ENCODE data around the gene PRRT2. TPM values are rescaled to one million over a fixed set of nuclear protein-coding genes. Genes with fewer than 3 reads are reported as not detected.
A peak's percentile ranks its signal among the peaks of the same experiment; 100 is the strongest.

The PRRT2 gene
- total RNA-seq, 1 donor = 1.4 TPM

DNA sequence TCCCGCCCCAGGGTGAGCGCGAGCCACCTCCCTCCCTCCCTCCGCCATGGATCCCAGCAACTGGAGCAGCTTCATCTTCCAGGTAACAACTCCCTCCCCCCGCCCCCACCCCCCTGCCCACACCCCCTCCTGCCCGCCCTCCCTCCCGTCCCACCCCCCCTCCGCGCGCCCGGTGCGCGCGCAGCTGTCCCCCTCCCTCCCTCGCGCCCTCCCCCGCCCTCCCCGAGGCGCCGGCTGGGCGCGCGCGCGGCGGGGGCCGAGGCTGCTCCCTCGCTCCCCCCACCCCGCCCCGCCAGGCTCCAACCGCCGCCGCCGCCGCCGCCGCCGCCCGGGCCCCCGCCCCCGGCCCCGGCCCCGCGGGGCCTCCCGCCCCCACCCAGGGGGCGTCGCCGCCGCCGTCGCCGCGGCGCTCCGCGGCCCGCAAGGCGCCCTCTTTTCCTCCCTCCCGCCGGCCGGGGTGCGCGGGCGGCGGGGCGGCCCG lies 5.9 kb upstream of the PRRT2 start, which contains the start of gene MAZ:
Gene MAZ, plus strand, starts transcription at position 431 of the 481 bp plus-strand sequence. CDS start 173 bp downstream, outside the sequence.
- H3K36me3 ChIP-seq (ENCODE audit: insufficient read depth, low read length) = peaks cover 39% of the 10 kb centered on the region
- peak within 1 kb of the TSS; percentile 81 for H2AFZ ChIP-seq (ENCODE audit: low read length)
- DNase-seq (ENCODE audit: insufficient read length, low spot score, missing footprints) = no peak

GRCh38 chr16:29806641-29807425 lies 5.2 kb upstream of the PRRT2 start:
- Histone ChIP-seq H3K27me3 (ENCODE audit: insufficient read depth, low read length) (no peaks in the 10 kb centered on the region), H4K20me1 (ENCODE audit: insufficient read depth, low read length) (peaks cover 19% of the 10 kb centered on the region), H3K4me2 (ENCODE audit: insufficient read depth, low read length) (peak overlapping the region; percentile 84), H3K4me3 (ENCODE audit: insufficient read depth, low read length) (peak overlapping the region; percentile 71), H2AFZ (ENCODE audit: low read length) (no peak overlapping the region), H3K9me3 (ENCODE audit: low read depth, low read length) (no peaks in the 10 kb centered on the region), H3K27ac (ENCODE audit: low read depth, low read length) (peak overlapping the region; percentile 33), H3K79me2 (ENCODE audit: insufficient read depth, low read length) (peaks cover 19% of the 10 kb centered on the region), H3K4me1 (ENCODE audit: insufficient read depth, low read length) (peaks cover 44% of the 10 kb centered on the region), H3K36me3 (ENCODE audit: insufficient read depth, low read length) (peaks cover 33% of the 10 kb centered on the region)
- TF ChIP-seq CTCF (IDR thresholded peaks at IDR 0.05; ENCODE audit: extremely low read depth, low read depth, low read length) = no peak
- peak; percentile 91 for DNase-seq (ENCODE audit: insufficient read length, low spot score, missing footprints)

More for the DNA sequence above, 5.9 kb upstream of the PRRT2 start, which contains the start of gene MAZ:
- H3K27ac ChIP-seq (ENCODE audit: low read depth, low read length) = peak within 1 kb of the TSS; percentile 63
- H3K9me3 ChIP-seq (ENCODE audit: low read depth, low read length) = no peaks in the 10 kb centered on the region
- H3K4me2 ChIP-seq (ENCODE audit: insufficient read depth, low read length) = peak within 1 kb of the TSS; percentile 96
- no peaks in the 10 kb centered on the region for H3K27me3 ChIP-seq (ENCODE audit: insufficient read depth, low read length)
- H3K79me2 ChIP-seq (ENCODE audit: insufficient read depth, low read length) = peaks cover 19% of the 10 kb centered on the region
- H4K20me1 ChIP-seq (ENCODE audit: insufficient read depth, low read length) = peaks cover 19% of the 10 kb centered on the region
- H3K4me3 ChIP-seq (ENCODE audit: insufficient read depth, low read length) = peak within 1 kb of the TSS; percentile 90
- H3K4me1 ChIP-seq (ENCODE audit: insufficient read depth, low read length) = peaks cover 37% of the 10 kb centered on the region
- no peak for TF ChIP-seq CTCF (IDR thresholded peaks at IDR 0.05; ENCODE audit: extremely low read depth, low read depth, low read length)

DNA sequence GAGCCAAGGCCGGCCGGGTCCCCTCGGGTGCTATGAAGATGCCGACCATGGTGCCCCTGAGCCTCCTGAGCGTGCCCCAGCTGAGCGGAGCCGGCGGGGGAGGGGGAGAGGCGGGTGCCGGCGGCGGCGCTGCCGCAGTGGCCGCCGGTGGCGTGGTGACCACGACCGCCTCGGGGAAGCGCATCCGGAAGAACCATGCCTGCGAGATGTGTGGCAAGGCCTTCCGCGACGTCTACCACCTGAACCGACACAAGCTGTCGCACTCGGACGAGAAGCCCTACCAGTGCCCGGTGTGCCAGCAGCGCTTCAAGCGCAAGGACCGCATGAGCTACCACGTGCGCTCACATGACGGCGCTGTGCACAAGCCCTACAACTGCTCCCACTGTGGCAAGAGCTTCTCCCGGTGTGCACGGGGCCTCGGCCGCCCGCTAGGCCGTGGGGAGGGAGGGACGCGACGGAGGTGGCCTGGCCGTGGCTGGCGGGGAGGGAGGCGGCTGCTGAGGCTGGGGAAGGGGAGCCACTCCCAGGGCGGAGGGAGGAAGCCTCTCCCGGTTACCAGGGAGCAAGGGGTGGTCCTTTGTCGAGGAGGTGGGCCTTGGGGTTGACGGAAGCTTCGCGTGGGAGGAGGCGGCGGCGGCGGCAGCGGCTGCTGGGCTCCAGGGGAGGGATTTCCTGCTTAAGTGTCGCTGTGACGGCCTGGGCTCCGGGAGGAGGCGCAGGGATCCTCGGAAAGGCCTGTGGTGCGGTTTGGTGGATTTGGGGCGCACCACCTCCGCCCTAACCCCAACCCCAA lies 4.4 kb upstream of the PRRT2 start:
- Histone ChIP-seq H3K27me3 (ENCODE audit: insufficient read depth, low read length) (no peaks in the 10 kb centered on the region), H3K9me3 (ENCODE audit: low read depth, low read length) (no peaks in the 10 kb centered on the region), H3K79me2 (ENCODE audit: insufficient read depth, low read length) (peaks cover 19% of the 10 kb centered on the region), H2AFZ (ENCODE audit: low read length) (peak overlapping the region; percentile 40), H4K20me1 (ENCODE audit: insufficient read depth, low read length) (peaks cover 19% of the 10 kb centered on the region), H3K4me3 (ENCODE audit: insufficient read depth, low read length) (peak overlapping the region; percentile 71), H3K4me2 (ENCODE audit: insufficient read depth, low read length) (peak overlapping the region; percentile 84), H3K36me3 (ENCODE audit: insufficient read depth, low read length) (peaks cover 28% of the 10 kb centered on the region), H3K4me1 (ENCODE audit: insufficient read depth, low read length) (peaks cover 49% of the 10 kb centered on the region), H3K27ac (ENCODE audit: low read depth, low read length) (peak overlapping the region; percentile 70)
- peak; percentile 98 for DNase-seq (ENCODE audit: insufficient read length, low spot score, missing footprints)
- TF ChIP-seq CTCF (IDR thresholded peaks at IDR 0.05; ENCODE audit: extremely low read depth, low read depth, low read length) = peak; percentile 68
